ENCODE measurements around the gene KRT14. TPM values are rescaled to one million over a fixed set of nuclear protein-coding genes. Genes with fewer than 3 reads are reported as not detected.

Gene KRT14
- total RNA-seq, 4 donors from 2014 or later, result 115 to 7,717 (median 1,579) TPM

DNA sequence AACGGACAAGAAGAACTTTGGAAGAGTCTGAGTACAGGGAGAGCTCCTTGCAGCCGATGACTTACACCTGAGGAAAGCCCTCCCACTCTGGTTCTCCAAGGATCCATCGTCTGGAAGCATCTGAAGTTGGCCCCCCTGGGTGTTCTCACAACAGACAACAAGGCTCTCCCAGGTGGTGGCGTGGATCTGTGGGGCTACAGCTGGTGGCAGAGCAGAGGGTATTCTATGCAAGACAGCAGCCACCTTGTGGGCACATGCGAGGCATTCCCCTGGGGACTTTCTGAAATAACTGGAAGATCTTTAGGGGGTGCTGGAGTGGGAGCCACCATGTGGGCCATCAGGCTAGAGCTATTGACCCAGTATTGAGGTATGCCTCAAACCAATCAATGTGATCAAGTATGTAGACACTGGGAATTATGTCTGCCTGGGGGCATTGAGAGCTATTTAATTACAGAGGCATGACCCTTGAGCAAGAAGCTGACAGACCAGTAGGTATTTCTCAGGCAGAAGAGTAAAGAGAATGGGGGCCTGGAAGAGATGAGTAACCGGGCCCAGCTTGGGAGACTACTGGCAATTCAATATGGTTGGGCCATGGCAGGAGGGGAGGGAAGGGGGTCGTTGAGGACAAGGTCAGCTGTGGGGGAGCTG is 51.7 kb downstream of the KRT14 start:
- no peak overlapping the region for H3K4me3 ChIP-seq
- intact Hi-C loops (cut with DNase I), result no loop called here
- H3K27ac ChIP-seq, result no peak overlapping the region
- DNase-seq, result no peak
- H3K27me3 ChIP-seq, result peaks cover 0 to 28% (median 0%) of the 10 kb centered on the region in 4 donors
- TF ChIP-seq, protein P1, sequence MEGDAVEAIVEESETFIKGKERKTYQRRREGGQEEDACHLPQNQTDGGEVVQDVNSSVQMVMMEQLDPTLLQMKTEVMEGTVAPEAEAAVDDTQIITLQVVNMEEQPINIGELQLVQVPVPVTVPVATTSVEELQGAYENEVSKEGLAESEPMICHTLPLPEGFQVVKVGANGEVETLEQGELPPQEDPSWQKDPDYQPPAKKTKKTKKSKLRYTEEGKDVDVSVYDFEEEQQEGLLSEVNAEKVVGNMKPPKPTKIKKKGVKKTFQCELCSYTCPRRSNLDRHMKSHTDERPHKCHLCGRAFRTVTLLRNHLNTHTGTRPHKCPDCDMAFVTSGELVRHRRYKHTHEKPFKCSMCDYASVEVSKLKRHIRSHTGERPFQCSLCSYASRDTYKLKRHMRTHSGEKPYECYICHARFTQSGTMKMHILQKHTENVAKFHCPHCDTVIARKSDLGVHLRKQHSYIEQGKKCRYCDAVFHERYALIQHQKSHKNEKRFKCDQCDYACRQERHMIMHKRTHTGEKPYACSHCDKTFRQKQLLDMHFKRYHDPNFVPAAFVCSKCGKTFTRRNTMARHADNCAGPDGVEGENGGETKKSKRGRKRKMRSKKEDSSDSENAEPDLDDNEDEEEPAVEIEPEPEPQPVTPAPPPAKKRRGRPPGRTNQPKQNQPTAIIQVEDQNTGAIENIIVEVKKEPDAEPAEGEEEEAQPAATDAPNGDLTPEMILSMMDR (IDR thresholded peaks at IDR 0.05), result no peak
- no peak for TF ChIP-seq POLR2A (IDR thresholded peaks at IDR 0.05)
- no peaks in the 10 kb centered on the region for H3K36me3 ChIP-seq
- peaks cover 12 to 57% (median 13%) of the 10 kb centered on the region in 3 donors for H3K4me1 ChIP-seq
- H3K9me3 ChIP-seq, result no peaks in the 10 kb centered on the region
- 70 to 80% methylated on average over 4 to 6 of the region's 7 CpGs for WGBS, 2 donors

GRCh38 chr17:41533613-41534012 is 53.1 kb downstream of the KRT14 start:
- WGBS, 2 donors, result 78 to 87% methylated on average over 6 to 7 of the region's 7 CpGs

DNA sequence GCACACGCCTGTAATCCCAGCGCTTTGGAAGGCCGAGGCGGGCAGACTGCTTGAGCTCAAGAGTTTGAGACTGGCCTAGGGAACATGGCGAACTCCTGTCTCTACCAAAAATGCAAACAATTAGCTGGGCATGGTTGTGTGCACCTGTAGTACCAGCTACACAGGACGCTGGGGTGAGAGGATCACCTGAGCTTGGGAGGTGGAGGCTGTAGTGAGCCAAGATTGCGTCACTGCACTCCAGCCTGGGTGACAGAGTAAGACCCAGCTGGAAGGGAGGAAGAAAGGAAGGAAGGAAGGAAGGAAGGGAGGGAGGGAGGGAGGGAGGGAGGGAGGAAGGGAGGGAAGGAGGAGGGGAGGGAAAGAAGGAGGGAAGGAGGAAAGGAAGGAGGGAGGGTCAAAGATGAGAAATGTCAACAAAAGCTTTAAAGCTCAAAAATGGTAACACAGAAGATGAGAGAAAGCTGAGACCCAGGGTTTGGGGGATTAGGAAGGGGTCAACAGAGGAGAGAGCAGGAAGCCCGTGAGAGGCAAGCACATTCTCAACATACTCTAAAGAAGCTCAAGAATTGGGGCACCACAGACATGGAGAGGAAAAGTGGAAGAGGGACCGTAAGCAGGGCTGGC is 53.6 kb downstream of the KRT14 start:
- WGBS, 2 donors, result 55 to 76% methylated on average over 6 to 9 of the region's 9 CpGs
- no peak overlapping the region for H3K4me3 ChIP-seq
- intact Hi-C loops (cut with DNase I), result no loop called here
- no peak for TF ChIP-seq POLR2A (IDR thresholded peaks at IDR 0.05)
- TF ChIP-seq, protein P1 (IDR thresholded peaks at IDR 0.05), result no peak
- no peaks in the 10 kb centered on the region for H3K36me3 ChIP-seq
- peaks cover 12 to 65% (median 17%) of the 10 kb centered on the region in 3 donors for H3K4me1 ChIP-seq
- peaks cover 0 to 48% (median 3%) of the 10 kb centered on the region in 4 donors for H3K27me3 ChIP-seq
- DNase-seq, result no peak
- peak overlapping the region in 2 of 4 donors; percentile 13 to 51 for H3K27ac ChIP-seq
- H3K9me3 ChIP-seq, result no peaks in the 10 kb centered on the region

More at GRCh38 chr17:41533613-41534012, 53.1 kb downstream of the KRT14 start:
- Histone ChIP-seq H3K9me3 (no peaks in the 10 kb centered on the region), H3K27ac (no peak overlapping the region), H3K4me1 (peaks cover 10 to 65% (median 17%) of the 10 kb centered on the region in 3 donors), H3K27me3 (peaks cover 0 to 42% (median under 1%) of the 10 kb centered on the region in 4 donors), H3K36me3 (no peaks in the 10 kb centered on the region), H3K4me3 (no peak overlapping the region)
- TF ChIP-seq, protein P1 (IDR thresholded peaks at IDR 0.05), result no peak
- no peak for TF ChIP-seq POLR2A (IDR thresholded peaks at IDR 0.05)
- DNase-seq, result no peak
- intact Hi-C loops (cut with DNase I), result no loop called here

Other genes with a start within 250 kb of the KRT14 start
- 1 to 10 TPM in 2 of 4 donors, under 1 TPM in 1, not detected in 1; 0.21 to 2.7 (median 1.9) TPM for gene KRT33A, start 236.1 kb downstream of the KRT14 start, total RNA-seq
- under 1 TPM in 2 of 4 donors, not detected in 2; 0.32 to 0.57 TPM for gene KRT33B, start 217.1 kb downstream of the KRT14 start, total RNA-seq
- 1 to 10 TPM in 1 of 4 donors, under 1 TPM in 3; 0.40 to 1.1 (median 0.64) TPM for gene KRT34, start 204.6 kb downstream of the KRT14 start, total RNA-seq
- 1 to 10 TPM in 2 of 4 donors, under 1 TPM in 1, not detected in 1; 0.79 to 2.5 (median 1.5) TPM for gene KRT31, start 189.3 kb downstream of the KRT14 start, total RNA-seq
- gene KRT37, start 162.3 kb downstream of the KRT14 start, total RNA-seq, result not detected
- gene KRT38, start 145.9 kb downstream of the KRT14 start, total RNA-seq, result under 1 TPM in 1 of 4 donors, not detected in 3; 0.18 TPM
- gene KRT32, start 119.5 kb downstream of the KRT14 start, total RNA-seq, result 10 to 100 TPM in 1 of 4 donors, 1 to 10 TPM in 2, under 1 TPM in 1; 0.61 to 12.8 (median 4.6) TPM
- not detected for gene KRT35, start 105.7 kb downstream of the KRT14 start, total RNA-seq
- under 1 TPM in 1 of 4 donors, not detected in 3; 0.38 TPM for gene KRT36, start 97.0 kb downstream of the KRT14 start, total RNA-seq
- over 10,000 TPM; 27,182 to 79,363 (median 33,601) TPM for gene KRT13, start 81.3 kb downstream of the KRT14 start, total RNA-seq
- 1,000 to 10,000 TPM in 3 of 4 donors, 100 to 1,000 TPM in 1; 743 to 2,833 (median 2,484) TPM for gene KRT15, start 68.0 kb downstream of the KRT14 start, total RNA-seq
- gene KRT19, start 58.6 kb downstream of the KRT14 start, total RNA-seq, result 1,000 to 10,000 TPM in 2 of 4 donors, 100 to 1,000 TPM in 2; 589 to 1,442 (median 1,001) TPM
- gene KRT9, start 14.8 kb downstream of the KRT14 start, total RNA-seq, result under 1 TPM in 2 of 4 donors, not detected in 2; 0.19 to 0.61 TPM
- 1,000 to 10,000 TPM in 2 of 4 donors, 100 to 1,000 TPM in 2; 156 to 6,712 (median 1,275) TPM for gene KRT16, start 25.9 kb upstream of the KRT14 start, total RNA-seq
- gene KRT17, start 37.7 kb upstream of the KRT14 start, total RNA-seq, result 1,000 to 10,000 TPM in 1 of 4 donors, 10 to 100 TPM in 3; 45.8 to 2,552 (median 75.7) TPM
- gene EIF1, start 102.0 kb upstream of the KRT14 start, total RNA-seq, result 100 to 1,000 TPM in 3 of 4 donors, 10 to 100 TPM in 1; 96.5 to 311 (median 223) TPM
- gene GAST, start 125.4 kb upstream of the KRT14 start, total RNA-seq, result not detected
- under 1 TPM; 0.34 to 0.94 (median 0.53) TPM for gene HAP1, start 147.7 kb upstream of the KRT14 start, total RNA-seq
- 1,000 to 10,000 TPM in 2 of 4 donors, 100 to 1,000 TPM in 2; 709 to 2,355 (median 1,148) TPM for gene JUP, start 199.8 kb upstream of the KRT14 start, total RNA-seq
- 1 to 10 TPM; 2.4 to 7.1 (median 3.7) TPM for gene P3H4, start 225.1 kb upstream of the KRT14 start, total RNA-seq
- gene FKBP10, start 226.1 kb upstream of the KRT14 start, total RNA-seq, result 10 to 100 TPM in 2 of 4 donors, 1 to 10 TPM in 1, under 1 TPM in 1; 0.19 to 21.4 (median 8.4) TPM
- 10 to 100 TPM; 23.8 to 45.4 (median 30.5) TPM for gene NT5C3B, start 249.3 kb upstream of the KRT14 start, total RNA-seq

Measured in esophagus squamous epithelium (tissue), 5 donors.